Islet of Langerhans (tissue), 1 donor: ENCODE measurements around the gene GNPAT.

Source experiments
- FAIRE-seq: peaks from one replicate; lab custom pipeline; 2011; peaks lifted over from hg19 to GRCh38; lab: Jason Lieb, UNC

The GNPAT gene

DNA sequence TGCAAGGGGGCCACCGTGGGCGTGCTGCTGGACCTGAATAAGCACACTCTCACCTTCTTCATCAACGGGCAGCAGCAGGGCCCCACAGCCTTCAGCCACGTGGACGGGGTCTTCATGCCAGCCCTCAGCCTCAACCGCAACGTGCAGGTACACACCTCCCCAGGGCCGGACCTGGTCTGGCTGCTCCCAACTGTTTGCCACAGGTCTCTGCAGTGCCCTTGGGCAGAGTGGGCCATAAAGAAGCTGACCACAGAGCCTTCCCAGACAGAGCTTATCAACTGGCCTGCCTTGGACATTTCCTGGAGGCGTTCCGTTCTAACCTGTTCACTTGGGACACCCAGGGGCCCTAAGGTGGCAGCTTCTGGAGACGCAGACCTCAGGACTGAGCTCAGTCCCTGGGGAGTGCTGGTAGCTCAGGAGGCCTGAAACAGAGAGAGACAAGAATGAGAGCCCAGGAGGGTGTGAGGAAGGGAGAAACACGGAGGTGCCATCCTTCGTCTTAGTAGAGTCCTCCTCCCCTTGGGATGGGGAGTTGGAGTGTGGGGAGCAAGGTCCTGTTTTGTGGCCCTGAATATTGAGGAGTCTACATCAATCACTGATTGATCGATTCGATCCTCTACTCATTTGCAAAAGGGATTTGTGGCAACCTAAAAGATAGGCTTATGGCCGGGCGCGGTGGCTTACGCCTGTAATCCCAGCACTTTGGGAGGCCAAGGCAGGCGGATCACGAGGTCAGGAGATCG lies 27.0 kb upstream of the GNPAT start:
- FAIRE-seq, result no peak

DNA sequence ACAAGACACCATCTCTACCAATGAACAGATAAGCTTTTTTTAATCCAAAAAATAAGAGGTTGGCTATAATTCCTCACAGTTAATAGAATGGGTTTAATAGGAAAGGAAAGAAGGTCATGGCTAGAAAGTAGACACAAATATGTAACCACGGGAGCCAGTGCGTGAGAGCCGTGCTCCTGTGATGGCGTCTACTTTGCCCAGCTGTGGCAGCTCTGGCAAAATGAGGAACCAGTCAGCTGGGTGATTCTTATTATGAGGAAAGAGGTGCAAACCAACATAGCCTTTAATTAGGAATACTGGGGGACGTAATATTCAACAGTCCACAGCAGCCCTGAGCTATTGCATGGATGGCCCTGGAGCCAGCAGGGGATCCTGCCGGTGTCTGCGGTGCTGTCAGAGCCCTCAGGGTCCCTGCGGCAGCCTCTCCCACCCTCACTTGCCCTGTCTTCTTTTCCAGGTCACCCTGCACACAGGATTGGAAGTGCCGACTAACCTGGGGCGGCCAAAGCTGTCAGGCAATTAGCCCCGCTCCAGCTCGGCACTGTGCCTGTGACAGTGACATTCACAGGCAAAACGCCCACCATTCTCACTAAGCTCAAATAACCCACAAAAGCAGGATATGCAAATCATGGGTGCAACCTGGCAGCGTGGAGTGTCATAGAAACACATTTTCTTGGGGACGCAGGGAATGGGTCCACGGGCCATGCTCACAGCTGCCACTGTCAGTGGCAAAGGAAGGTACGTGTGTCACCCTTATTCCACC lies 25.9 kb upstream of the GNPAT start:
- no peak for FAIRE-seq

DNA sequence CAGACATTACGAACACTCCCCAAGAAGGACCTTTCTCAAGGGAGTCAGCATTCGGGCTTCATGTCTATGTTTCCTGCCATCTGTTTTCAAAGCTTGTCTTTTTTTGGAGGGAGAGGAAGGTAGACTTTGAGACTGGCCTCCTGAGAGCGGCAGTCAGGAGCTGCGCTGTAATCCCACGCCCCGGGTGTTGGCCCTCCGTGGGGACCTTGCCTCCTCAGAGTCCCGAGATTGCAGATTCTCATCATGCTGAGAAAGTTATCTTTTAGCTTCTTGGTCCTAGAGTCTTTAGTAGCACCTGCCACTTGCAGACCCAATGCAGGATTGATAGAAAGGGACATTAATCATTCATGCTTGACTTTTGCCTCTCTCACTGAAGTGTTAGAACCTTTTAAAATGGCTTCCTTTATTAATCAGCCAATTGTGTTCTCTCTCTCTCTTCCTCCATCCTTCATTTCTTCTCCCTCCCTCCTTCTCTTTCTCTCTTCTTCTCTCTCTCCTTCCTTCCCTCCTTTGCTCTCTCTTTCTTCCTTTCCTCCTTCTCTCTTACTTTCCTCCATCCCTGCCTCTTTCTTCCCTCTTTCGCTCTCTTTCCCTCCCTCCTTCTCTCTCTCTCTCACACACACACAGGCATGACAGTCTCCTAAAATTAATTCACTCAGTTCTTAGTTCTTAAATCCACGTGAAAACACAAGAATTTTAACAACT lies 25.2 kb upstream of the GNPAT start:
- no peak for FAIRE-seq

- FAIRE-seq, result no peak
Observed at GRCh38 chr1:231216498-231216897, 24.5 kb upstream of the GNPAT start.

- no peak for FAIRE-seq
Observed at GRCh38 chr1:231217056-231217455, 24.0 kb upstream of the GNPAT start.

DNA sequence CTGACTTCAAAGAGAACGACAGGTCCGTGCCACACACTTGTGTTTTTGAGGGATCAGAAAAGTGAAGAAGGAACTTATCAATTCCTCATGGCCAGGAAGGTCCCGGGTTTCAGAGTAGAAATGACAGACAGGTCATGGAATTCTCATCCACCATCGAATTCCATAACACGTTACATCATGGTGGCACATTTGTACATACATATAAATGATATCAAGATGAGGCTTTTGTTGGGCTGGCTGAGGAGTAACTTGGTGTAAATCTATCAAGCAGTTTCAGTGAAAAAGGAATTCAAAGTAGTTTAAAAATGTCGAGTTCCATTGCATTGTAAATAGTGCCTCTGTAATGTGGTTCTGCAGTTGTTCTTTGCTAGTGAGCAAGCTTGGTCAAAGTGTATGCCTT lies 22.9 kb upstream of the GNPAT start:
- FAIRE-seq, result no peak

DNA sequence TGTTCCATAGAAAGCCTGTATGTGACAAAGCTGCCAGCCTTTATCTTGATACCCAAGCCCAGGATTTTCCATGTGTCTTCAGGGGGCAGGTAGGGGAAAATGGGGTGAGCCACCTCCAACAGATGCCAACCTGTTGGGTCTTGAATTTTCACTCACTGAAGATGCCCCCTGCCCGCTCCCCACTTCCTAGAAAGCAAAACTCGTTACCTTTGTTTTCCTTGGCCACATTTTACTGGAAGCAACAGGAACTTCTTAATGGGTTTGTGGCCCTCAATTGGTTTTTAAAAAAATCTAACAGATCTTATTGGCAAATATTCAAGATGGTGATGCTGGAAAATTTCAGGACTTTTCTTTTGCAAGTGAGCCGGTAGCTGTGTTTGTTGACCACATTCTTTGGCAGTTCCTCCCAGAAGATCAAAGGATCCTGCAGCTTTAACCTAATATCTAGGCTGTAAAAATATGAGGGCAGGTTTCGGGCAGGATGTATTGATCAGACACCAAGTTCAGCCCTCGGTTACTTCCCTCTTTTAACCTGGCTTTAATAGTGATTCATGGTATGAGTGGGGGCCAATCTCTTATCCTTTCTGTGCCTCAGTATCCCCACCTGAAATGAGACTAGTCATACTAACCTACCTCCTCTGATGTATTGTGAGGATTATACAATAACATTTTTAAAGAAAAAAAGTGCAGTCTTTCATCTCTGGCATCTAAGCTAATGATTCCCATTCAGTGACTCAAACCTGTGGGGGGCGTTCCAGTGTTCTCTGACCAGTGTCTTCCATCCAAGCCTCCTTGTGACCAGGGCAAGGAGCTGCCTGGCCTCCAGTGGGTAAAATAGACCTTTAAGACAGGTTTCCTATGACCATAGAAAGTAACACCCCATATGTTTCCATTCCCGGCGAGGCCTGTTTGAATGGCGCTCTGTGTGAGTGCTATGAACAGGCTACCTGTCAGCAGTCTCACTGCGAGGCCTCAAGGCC lies 21.3 kb upstream of the GNPAT start:
- FAIRE-seq, result no peak

- no peak for FAIRE-seq
Observed at GRCh38 chr1:231220801-231221200, 20.2 kb upstream of the GNPAT start.

GRCh38 chr1:231226156-231226555 lies 14.9 kb upstream of the GNPAT start:
- no peak for FAIRE-seq

DNA sequence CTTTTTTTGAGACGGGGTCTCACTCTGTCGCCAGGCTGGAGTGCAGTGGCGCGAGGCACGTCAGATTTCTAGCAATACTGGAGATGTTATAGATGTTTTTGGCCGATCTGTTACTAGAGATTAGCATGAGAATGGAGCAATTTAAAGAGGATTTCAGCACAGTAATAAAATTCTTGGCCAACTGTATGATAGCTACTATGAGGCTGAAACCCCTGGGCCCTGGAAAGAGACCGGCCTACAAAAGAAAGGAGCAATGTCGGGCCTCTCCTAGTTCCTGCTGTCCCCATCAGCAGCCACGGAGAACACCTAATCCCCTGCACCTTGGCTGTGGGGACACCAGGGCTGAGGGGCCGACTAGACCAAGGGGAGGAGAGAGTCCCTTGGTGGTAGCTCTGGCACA lies 9.5 kb upstream of the GNPAT start:
- no peak for FAIRE-seq

DNA sequence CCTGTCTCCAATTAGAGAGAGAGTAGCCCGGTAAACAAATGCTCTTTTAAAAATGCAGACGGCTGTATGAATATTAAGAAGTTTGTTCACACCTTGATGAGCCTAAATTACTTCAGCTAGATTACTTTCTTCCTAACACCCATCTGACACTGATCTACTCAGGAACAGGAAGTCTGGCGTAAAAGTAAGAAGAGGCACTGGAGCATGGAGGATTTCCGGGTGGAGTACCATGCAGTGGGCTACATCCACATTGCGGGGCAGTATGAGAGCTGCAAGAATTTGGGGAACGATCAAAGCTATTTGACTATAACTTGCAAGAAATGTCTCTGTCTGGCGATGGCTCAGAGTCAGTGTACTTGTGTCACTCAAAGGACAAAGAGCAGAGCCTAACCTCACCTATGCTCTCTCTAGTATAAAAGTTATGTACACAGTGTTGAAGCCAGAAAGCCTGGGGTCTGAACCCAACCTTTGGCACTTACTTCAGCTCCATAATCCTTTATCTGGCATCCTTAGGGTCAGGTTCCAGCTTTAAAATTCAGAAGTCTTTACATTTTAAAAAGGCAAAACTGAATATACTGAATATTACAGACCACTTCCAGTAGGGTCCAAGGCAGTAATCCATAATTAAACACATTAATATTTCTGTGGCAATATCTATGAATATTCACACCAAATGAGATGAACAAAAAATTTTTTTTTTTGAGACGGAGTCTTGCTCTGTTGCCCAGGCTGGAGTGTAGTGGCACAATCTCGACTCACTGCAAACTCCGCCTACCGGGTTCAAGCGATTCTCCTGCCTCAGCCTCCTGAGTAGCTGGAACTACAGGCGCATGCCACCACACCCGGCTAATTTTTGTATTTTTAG lies 7.9 kb upstream of the GNPAT start:
- FAIRE-seq, result no peak

DNA sequence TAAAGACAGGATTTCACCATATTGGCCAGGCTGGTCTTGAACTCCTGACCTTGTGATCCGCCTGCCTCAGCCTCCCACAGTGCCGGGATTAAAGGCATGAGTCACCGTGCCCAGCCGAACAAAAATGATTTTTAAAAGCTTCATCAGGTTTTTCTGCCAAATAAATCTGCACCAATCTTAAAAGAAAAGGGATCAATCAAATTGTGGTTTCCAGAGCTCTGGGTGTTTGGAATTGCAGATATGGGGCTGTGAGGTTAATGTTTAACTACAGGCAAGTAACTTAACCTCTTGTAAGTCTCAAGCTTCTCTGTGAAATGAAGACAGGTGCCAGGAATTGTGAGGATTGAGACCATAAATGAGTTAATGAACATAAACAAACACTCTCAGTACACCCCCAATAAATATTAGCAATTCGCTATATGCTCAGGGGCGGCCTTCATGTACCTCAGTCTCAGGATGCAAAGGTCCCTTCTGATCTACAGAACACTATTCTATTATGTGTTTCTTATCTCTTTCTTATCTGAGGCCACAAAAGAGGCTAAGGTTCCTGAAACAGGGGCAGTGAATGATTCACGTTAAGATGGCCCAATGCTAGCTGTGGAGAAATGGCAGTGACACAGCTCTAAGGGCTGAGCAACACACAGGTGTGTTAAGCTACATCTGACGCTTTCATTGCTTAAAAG lies 7.1 kb upstream of the GNPAT start:
- peak; percentile 30 for FAIRE-seq

- FAIRE-seq, result no peak
Observed at GRCh38 chr1:231234506-231234905, 6.5 kb upstream of the GNPAT start.

DNA sequence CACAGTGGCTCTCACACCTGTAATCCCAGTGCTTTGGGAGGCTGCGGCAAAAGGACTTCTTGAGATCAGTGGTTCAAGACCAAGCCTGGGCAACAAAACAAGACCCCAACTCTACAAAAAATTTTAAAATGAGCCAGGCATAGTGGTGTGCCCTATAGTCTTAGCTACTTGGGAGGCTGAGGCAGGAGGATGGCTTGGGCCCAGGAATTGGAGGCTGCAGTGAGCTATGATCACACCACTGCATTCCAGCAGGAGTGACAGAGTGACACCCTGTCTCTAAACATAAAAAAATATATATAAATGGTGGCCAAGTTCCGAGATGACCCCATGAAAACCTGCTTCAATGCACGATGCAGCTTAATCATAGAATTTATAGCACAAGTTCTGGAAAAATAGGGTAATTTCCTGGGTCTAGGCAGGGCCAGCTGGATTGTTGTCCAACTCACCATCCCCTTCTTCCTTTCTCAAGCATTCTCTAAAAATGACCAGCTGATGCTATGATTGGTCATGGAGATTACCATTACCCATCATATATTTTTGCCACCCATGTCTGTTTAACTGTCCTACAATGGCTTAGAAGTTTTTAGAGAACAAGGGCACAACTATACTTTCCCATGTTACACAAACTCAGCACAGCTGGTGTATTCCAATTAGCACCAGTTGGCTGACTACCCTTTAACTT lies 5.3 kb upstream of the GNPAT start:
- no peak for FAIRE-seq

GRCh38 chr1:231236208-231236591 lies 4.8 kb upstream of the GNPAT start:
- peak; percentile 27 for FAIRE-seq

- no peak for FAIRE-seq
Observed at GRCh38 chr1:231236938-231237337, 4.1 kb upstream of the GNPAT start.

DNA sequence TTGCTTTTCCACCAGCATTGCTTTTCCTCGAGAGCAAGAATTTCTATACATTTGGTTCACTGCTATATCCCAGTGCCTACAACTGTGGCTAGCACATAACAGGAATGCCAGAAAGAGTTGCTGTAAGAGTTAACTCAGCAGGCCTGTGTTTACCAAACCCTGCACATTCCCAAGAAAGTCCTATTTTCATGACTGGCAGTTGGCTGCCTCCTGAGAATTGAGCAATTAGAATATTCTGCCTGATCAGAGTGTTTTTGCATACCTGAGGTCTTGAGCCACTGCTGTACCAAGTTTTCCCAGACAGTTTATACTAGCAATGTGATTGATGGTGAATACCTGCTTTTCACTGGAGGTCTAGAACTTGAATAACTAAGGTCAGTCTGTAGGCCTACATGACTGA lies 2.7 kb upstream of the GNPAT start:
- no peak for FAIRE-seq

GRCh38 chr1:231240531-231240882 lies 505 bp upstream of the GNPAT start:
- no peak for FAIRE-seq

- no peak for FAIRE-seq
Observed at GRCh38 chr1:231241750-231242149, 738 bp downstream of the GNPAT start.
